HG03135 (cell line): ENCODE results near the gene USP6.
"Not testable (repeated sequence)": the region's sequence is repeated elsewhere in the genome, so short reads cannot be mapped to it uniquely, and the experiment has no call there.

Experiments
- ATAC-seq: cut with Tn5 transposase; IDR thresholded peaks from one replicate; pipeline ENCODE4 v1.9.1; 2021; ENCODE audit warnings: mild to moderate bottlenecking, moderate library complexity; ENCODE audit not compliant: unreplicated experiment

USP6 gene

GRCh38 chr17:5134571-5134970 lies 18.7 kb downstream of the USP6 start:
- not testable (repeated sequence) for ATAC-seq

- ATAC-seq, result not testable (repeated sequence)
These were observed 19.4 kb downstream of the USP6 start for GRCh38 chr17:5135131-5135712.

- ATAC-seq, result no peak
These were observed 20.1 kb downstream of the USP6 start for GRCh38 chr17:5135726-5136579.

- not testable (repeated sequence) for ATAC-seq
These were observed 21.0 kb downstream of the USP6 start for GRCh38 chr17:5136580-5137412.

GRCh38 chr17:5137511-5138197 lies 21.8 kb downstream of the USP6 start:
- ATAC-seq, result not testable (repeated sequence)

- ATAC-seq, result not testable (repeated sequence)
These were observed 22.3 kb downstream of the USP6 start for GRCh38 chr17:5138198-5138544.

GRCh38 chr17:5138616-5139457 lies 23.0 kb downstream of the USP6 start:
- no peak for ATAC-seq

GRCh38 chr17:5139458-5139732 lies 23.6 kb downstream of the USP6 start:
- no peak for ATAC-seq

GRCh38 chr17:5142877-5143276 lies 27.0 kb downstream of the USP6 start:
- ATAC-seq, result not testable (repeated sequence)

- ATAC-seq, result not testable (repeated sequence)
These were observed 30.3 kb downstream of the USP6 start for GRCh38 chr17:5146122-5146521.

GRCh38 chr17:5160702-5161101 lies 44.9 kb downstream of the USP6 start:
- ATAC-seq, result not testable (repeated sequence)

- ATAC-seq, result not testable (repeated sequence)
These were observed 46.0 kb downstream of the USP6 start for GRCh38 chr17:5161793-5162192.

GRCh38 chr17:5164436-5164835 lies 48.6 kb downstream of the USP6 start:
- no peak for ATAC-seq

GRCh38 chr17:5165791-5166564 lies 50.1 kb downstream of the USP6 start:
- not testable (repeated sequence) for ATAC-seq

GRCh38 chr17:5175027-5175426 lies 59.2 kb downstream of the USP6 start:
- not testable (repeated sequence) for ATAC-seq

GRCh38 chr17:5179003-5179402 lies 63.2 kb downstream of the USP6 start:
- ATAC-seq, result no peak

- no peak for ATAC-seq
These were observed 65.9 kb downstream of the USP6 start for GRCh38 chr17:5181509-5182305.

- no peak for ATAC-seq
These were observed 67.0 kb downstream of the USP6 start for GRCh38 chr17:5182597-5183409.
